Posterior vena cava (tissue), 2 donors: ENCODE data around the gene RPS27A. TPM values are rescaled to one million over a fixed set of nuclear protein-coding genes. Genes with fewer than 3 reads are reported as not detected.
A peak's percentile ranks its signal among the peaks of the same experiment; 100 is the strongest.

ENCODE experiments used
- DNase-seq: peaks from one replicate; pipeline ENCODE4 v3.0.0-alpha.2; 2020; ENCODE audit warnings: low spot score
- intact Hi-C, 2 donors: fragments of 100-400 bp; cut with DNase I; formaldehyde crosslinking; loops; one replicate each; pipeline versions ENCODE4 v1.14.1 to v1.14.2; 2022 to 2023
- total RNA-seq, 2 donors: library from RNA; stranded (reverse); fragmentation: NEBNext Ultra II Directional; extraction: Animal tissue kit (Norgen Biotek cat#: 25700); gene quantifications; one replicate each; pipeline ENCODE4 v1.2.1, GENCODE V29; 2021
- donor health status: DM: yes; HTN: yes; CAD: no.
- donor health status: DM: yes; HTN: yes; CAD: no.

RPS27A gene
- total RNA-seq, 2 donors from 2014 or later, result 782 to 816 TPM

GRCh38 chr2:55282110-55282917 lies 49.8 kb downstream of the RPS27A start:
- peak; percentile 98 for DNase-seq
- intact Hi-C loops, result no loop called here

- intact Hi-C loops, result no loop called here
- DNase-seq, result no peak
These were observed 50.6 kb downstream of the RPS27A start for GRCh38 chr2:55283083-55283482.

Other genes with a start within 250 kb of the RPS27A start
- gene RTN4, start 182.2 kb upstream of the RPS27A start, total RNA-seq, result 100 to 1,000 TPM; 324 to 410 TPM
- gene CLHC1, start 395 bp upstream of the RPS27A start, total RNA-seq, result 1 to 10 TPM; 7.1 to 9.3 TPM
- gene MTIF2, start 36.5 kb downstream of the RPS27A start, total RNA-seq, result 10 to 100 TPM; 18.6 to 19.9 TPM
- 10 to 100 TPM; 63.4 to 77.1 TPM for gene CCDC88A, start 187.2 kb downstream of the RPS27A start, total RNA-seq